Large intestine (tissue), 3 donors: ENCODE data around the gene RAB11B. TPM values are rescaled to one million over a fixed set of nuclear protein-coding genes. Genes with fewer than 3 reads are reported as not detected.
"Not testable (repeated sequence)": the region's sequence is repeated elsewhere in the genome, so short reads cannot be mapped to it uniquely, and the experiment has no call there.

ENCODE experiments used
- DNase-seq, 2 donors: peaks; one replicate each; pipeline versions ENCODE4 v3.0.0 to v3.0.0-alpha.2; 2013
- H3K27ac ChIP-seq: one replicate; pipeline ENCODE4 v1.5.1; 2013; ENCODE audit warnings: low read length
- H3K27me3 ChIP-seq: 2 replicates; pipeline ENCODE4 v1.6.1; 2013; ENCODE audit warnings: low read length; ENCODE audit not compliant: control insufficient read depth, insufficient read depth
- H3K36me3 ChIP-seq: 2 replicates; pipeline ENCODE4 v1.6.1; 2013; ENCODE audit warnings: low read length; ENCODE audit not compliant: control insufficient read depth, insufficient read depth
- H3K4me1 ChIP-seq: one replicate; pipeline ENCODE4 v1.6.1; 2013; ENCODE audit warnings: low read length; ENCODE audit not compliant: control insufficient read depth, insufficient read depth
- H3K4me3 ChIP-seq: one replicate; pipeline ENCODE4 v1.5.1; 2013; ENCODE audit warnings: low read length
- H3K9me3 ChIP-seq: one replicate; pipeline ENCODE4 v1.6.1; 2013; ENCODE audit warnings: mild to moderate bottlenecking, low read depth, low read length, moderate library complexity; ENCODE audit not compliant: control insufficient read depth
- WGBS: methylation state at CpG from one replicate; pipeline ENCODE4 v1.1.5; 2013; ENCODE audit warnings: low lambda C conversion rate; ENCODE audit not compliant: insufficient coverage; 5-methylcytosine and 5-hydroxymethylcytosine counted together
- polyA plus RNA-seq: library from polyadenylated mRNA; unstranded; fragments of 120-200 nt; gene quantifications from one replicate; pipeline ENCODE4 v1.2.1, GENCODE V29; 2013

Gene RAB11B
- polyA plus RNA-seq, 1 donor = 96.4 TPM

DNA sequence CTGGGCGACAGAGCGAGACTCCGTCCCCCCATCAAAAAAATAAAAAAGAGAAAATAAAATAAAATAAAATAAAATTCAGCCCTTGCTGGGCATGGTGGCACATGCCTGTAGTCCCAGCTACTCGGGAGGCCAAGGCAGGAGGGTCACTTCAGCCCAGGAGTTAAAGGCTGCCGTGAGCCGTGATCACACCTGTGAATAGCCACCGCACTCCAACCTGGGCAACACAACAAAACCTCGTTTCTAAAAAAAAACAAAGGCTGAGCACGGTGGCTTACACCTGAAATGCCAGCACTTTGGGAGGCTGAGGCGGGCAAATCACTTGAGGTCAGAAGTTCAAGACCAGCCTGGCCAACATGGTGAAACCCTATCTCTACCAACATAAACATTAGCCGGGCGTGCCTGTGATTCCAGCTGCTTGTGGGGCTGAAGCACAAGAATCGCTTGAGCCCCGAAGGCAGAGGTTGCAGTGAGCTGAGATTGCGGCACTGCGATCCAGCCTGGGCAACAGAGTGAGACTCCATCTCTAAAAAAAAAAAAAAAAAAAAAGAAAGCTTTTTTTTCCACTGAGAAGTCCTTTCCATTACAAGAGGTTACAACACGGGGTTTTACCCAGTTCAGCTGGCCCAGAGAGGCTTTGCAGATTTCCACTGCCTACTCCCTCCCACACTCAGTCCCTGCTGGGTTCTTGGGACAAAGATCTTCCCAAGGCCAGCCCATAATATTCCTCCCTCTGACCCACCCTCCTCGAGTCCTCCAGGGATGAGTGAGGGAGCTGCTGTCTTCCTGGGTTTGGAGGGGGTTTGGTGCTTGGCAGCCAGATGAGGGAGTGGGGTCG lies 19.8 kb upstream of the RAB11B start:
- Histone ChIP-seq H3K27me3 (peaks cover 14% of the 10 kb centered on the region), H3K4me1 (peaks cover 17% of the 10 kb centered on the region), H3K27ac (no peak overlapping the region), H3K36me3 (no peaks in the 10 kb centered on the region), H3K9me3 (peaks cover 3% of the 10 kb centered on the region), H3K4me3 (no peak overlapping the region)
- DNase-seq = peak in 1 of 2 donors; percentile 52
- WGBS = 100% methylated on average over 1 of the region's 19 CpGs

DNA sequence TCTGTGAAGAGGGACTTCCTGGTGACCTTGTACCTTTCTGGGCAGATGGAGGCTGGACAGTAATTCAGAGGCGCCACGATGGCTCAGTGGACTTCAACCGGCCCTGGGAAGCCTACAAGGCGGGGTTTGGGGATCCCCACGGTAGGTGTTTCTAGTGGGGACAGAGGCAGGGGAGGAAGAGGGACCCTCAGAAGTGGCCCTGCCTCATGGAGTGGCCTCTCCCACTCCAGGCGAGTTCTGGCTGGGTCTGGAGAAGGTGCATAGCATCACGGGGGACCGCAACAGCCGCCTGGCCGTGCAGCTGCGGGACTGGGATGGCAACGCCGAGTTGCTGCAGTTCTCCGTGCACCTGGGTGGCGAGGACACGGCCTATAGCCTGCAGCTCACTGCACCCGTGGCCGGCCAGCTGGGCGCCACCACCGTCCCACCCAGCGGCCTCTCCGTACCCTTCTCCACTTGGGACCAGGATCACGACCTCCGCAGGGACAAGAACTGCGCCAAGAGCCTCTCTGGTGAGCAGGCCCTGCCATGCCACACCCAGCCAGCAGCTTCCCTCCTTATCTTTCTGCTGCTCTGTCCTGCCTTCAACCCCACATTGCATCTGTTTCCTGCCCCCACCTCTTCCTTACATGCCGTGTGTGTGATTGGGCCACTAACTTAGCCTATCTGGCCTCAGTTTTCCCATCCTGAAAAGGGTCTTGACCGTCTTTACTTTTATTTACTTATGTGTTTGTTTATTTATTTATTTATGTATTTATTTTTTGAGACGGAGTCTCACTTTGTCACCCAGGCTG lies 19.0 kb upstream of the RAB11B start:
- Histone ChIP-seq H3K36me3 (no peaks in the 10 kb centered on the region), H3K4me1 (peaks cover 17% of the 10 kb centered on the region), H3K27me3 (peaks cover 7% of the 10 kb centered on the region), H3K4me3 (no peak overlapping the region), H3K27ac (no peak overlapping the region), H3K9me3 (peaks cover 3% of the 10 kb centered on the region)
- peak in 1 of 2 donors; percentile 25 for DNase-seq
- no CpG with 5 or more reads among the region's 28 CpGs for WGBS

GRCh38 chr19:8373867-8374813 lies 16.0 kb upstream of the RAB11B start:
- Histone ChIP-seq H3K4me1 (peaks cover 10% of the 10 kb centered on the region), H3K4me3 (no peak overlapping the region), H3K27me3 (no peaks in the 10 kb centered on the region), H3K9me3 (peaks cover 3% of the 10 kb centered on the region), H3K36me3 (no peaks in the 10 kb centered on the region), H3K27ac (no peak overlapping the region)
- no CpG with 5 or more reads among the region's 26 CpGs for WGBS
- no peak for DNase-seq

- H3K36me3 ChIP-seq, H3K27me3 ChIP-seq: not testable (repeated sequence)
- no CpG with 5 or more reads among the region's 32 CpGs for WGBS
These were observed 14.4 kb upstream of the RAB11B start for GRCh38 chr19:8375766-8376165.

GRCh38 chr19:8376373-8376974 lies 13.7 kb upstream of the RAB11B start:
- not testable (repeated sequence) for H3K4me1 ChIP-seq, H3K36me3 ChIP-seq, DNase-seq, H3K27ac ChIP-seq, H3K27me3 ChIP-seq, H3K4me3 ChIP-seq, H3K9me3 ChIP-seq
- WGBS = no CpG with 5 or more reads among the region's 10 CpGs

More at GRCh38 chr19:8375766-8376165, 14.4 kb upstream of the RAB11B start:
- not testable (repeated sequence) for H3K4me3 ChIP-seq, DNase-seq, H3K9me3 ChIP-seq, H3K4me1 ChIP-seq, H3K27ac ChIP-seq

GRCh38 chr19:8377598-8377997 lies 12.6 kb upstream of the RAB11B start:
- H3K4me3 ChIP-seq = no peak overlapping the region
- no peaks in the 10 kb centered on the region for H3K9me3 ChIP-seq
- no peaks in the 10 kb centered on the region for H3K27me3 ChIP-seq
- H3K4me1 ChIP-seq = no peaks in the 10 kb centered on the region
- no peak overlapping the region for H3K27ac ChIP-seq
- no CpG with 5 or more reads among the region's 1 CpG for WGBS
- H3K36me3 ChIP-seq = no peaks in the 10 kb centered on the region
- no peak for DNase-seq

- H3K9me3 ChIP-seq, H3K4me1 ChIP-seq, H3K4me3 ChIP-seq, H3K36me3 ChIP-seq, H3K27ac ChIP-seq, DNase-seq, H3K27me3 ChIP-seq: not testable (repeated sequence)
- WGBS = no CpG with 5 or more reads among the region's 13 CpGs
These were observed 10.8 kb upstream of the RAB11B start for GRCh38 chr19:8379156-8379891.

DNA sequence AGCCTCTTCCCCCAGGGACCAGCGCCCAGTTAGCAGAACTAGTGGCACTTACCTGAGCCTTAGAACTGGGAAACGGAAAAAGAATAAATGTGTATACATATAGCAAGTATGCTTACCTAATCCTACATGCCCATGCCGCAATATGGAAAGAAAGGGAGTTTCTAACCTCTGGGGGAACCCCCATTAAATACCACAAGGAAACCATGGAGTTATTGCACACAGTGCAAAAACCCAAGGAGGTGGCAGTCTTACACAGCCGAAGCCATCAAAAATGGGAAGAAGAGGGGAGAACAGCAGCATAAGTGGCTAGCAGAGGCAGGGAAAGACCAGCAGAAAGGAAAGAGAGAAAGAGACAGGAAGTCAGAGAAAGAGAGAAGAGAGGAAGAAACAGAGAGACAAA lies 5.6 kb upstream of the RAB11B start:
- 88% methylated on average over 1 of the region's 4 CpGs for WGBS
- not testable (repeated sequence) for H3K4me3 ChIP-seq, H3K27ac ChIP-seq, H3K27me3 ChIP-seq, H3K36me3 ChIP-seq, H3K4me1 ChIP-seq, H3K9me3 ChIP-seq, DNase-seq

GRCh38 chr19:8385103-8385502 lies 5.1 kb upstream of the RAB11B start:
- not testable (repeated sequence) for H3K27ac ChIP-seq

More at GRCh38 chr19:8385103-8385502, 5.1 kb upstream of the RAB11B start:
- WGBS = no CpG with 5 or more reads among the region's 2 CpGs
- not testable (repeated sequence) for DNase-seq, H3K27me3 ChIP-seq, H3K36me3 ChIP-seq, H3K9me3 ChIP-seq, H3K4me3 ChIP-seq, H3K4me1 ChIP-seq
